SU-DHL-6 (cell line): Measurements from ENCODE around the gene RMI1.

Source experiments
- EZH2phosphoT487 ChIP-seq: fragments of 200-600 bp; sonication (generic), shearing (Covaris generic); conservative IDR thresholded peaks from 2 replicates; pipeline ENCODE4 v1.6.1; 2018; ENCODE audit warnings: mild to moderate bottlenecking, antibody characterized with exemption, low read length, moderate library complexity, mixed read lengths
- TF ChIP-seq, protein P1 (sequence below): fragments of 200-600 bp; sonication (generic); IDR thresholded peaks from one replicate; pipeline ENCODE4 v1.5.1; 2017; ENCODE audit warnings: antibody characterized with exemption, mild to moderate bottlenecking, low read length, moderate library complexity; ENCODE audit not compliant: insufficient read depth, poor library complexity, severe bottlenecking

DNA sequence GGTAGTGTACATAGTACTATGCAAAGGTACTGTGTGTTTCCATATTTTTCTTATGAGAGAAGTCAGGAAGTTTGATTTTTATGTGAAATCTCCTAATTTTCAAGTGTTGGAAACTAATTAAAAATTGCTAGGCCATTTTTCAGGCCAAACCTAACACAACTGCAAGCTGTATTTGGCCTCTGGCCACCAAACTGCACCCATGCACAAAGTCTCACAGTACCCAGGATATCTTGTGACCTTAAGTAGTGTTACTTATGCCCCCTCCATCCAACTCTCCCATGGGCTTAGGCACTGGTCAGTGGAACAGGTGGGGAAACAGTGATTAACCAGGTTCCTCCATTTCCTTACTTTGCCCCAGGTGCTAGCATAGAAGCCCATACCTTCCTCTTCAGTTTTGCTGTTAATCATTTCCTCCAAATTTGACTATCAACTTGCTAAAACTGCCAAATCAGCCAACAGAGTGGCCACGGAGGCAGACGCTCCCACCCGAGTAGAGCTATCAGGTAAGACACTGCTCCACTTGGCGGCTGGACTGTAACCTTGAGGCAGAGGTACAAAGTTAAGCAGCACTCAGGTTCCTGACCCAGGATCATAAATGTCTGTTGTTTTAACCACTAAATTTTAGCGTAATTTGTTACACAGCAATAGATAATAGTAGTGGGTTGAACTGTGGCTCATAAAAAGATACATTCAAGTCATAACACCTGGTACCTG, 39.9 kb upstream of the RMI1 start:
- TF ChIP-seq, protein P1, sequence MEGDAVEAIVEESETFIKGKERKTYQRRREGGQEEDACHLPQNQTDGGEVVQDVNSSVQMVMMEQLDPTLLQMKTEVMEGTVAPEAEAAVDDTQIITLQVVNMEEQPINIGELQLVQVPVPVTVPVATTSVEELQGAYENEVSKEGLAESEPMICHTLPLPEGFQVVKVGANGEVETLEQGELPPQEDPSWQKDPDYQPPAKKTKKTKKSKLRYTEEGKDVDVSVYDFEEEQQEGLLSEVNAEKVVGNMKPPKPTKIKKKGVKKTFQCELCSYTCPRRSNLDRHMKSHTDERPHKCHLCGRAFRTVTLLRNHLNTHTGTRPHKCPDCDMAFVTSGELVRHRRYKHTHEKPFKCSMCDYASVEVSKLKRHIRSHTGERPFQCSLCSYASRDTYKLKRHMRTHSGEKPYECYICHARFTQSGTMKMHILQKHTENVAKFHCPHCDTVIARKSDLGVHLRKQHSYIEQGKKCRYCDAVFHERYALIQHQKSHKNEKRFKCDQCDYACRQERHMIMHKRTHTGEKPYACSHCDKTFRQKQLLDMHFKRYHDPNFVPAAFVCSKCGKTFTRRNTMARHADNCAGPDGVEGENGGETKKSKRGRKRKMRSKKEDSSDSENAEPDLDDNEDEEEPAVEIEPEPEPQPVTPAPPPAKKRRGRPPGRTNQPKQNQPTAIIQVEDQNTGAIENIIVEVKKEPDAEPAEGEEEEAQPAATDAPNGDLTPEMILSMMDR, result no peak
- no peak for TF ChIP-seq EZH2phosphoT487
